WTC11 (cell line): ENCODE data around the gene NDUFV3. TPM values are rescaled to one million over a fixed set of nuclear protein-coding genes. Genes with fewer than 3 reads are reported as not detected.

Experiments used
- ATAC-seq: fragments of 200-7000 bp; cut with Tn5 transposase; 2 replicates; pipeline ENCODE4 v1.10.0; 2021; ENCODE audit warnings: mild to moderate bottlenecking, moderate library complexity
- CTCF ChIA-PET: fragments of 300-600 bp; sonication (Branson Sonifier 250); formaldehyde crosslinking; loops from one replicate; lab custom pipeline; 2021; ENCODE audit warnings: antibody characterized with exemption; lab: Charles Lee
- POLR2A ChIA-PET: fragments of 350-600 bp; sonication (Branson Sonifier 250); formaldehyde crosslinking; loops from one replicate; lab custom pipeline; 2021; ENCODE audit warnings: antibody characterized with exemption; lab: Charles Lee
- DNase-seq: peaks from one replicate; pipeline ENCODE4 v3.0.0; 2021; ENCODE audit warnings: low spot score
- H3K27ac Mint-ChIP-seq: 2 replicates; pipeline ENCODE4 v1.8.0; 2021; ENCODE audit warnings: mixed read lengths
- H3K27me3 Mint-ChIP-seq: 2 replicates; pipeline ENCODE4 v1.8.0; 2021; ENCODE audit warnings: low read depth, mild to moderate bottlenecking, moderate library complexity, mixed read lengths
- H3K36me3 Mint-ChIP-seq: 2 replicates; pipeline ENCODE4 v1.8.0; 2021; ENCODE audit warnings: mixed read lengths
- H3K4me1 Mint-ChIP-seq: 2 replicates; pipeline ENCODE4 v1.8.0; 2022; ENCODE audit warnings: mixed read lengths
- H3K4me3 Mint-ChIP-seq: 2 replicates; pipeline ENCODE4 v1.8.0; 2021; ENCODE audit warnings: mild to moderate bottlenecking, moderate library complexity, mixed read lengths
- H3K9me3 Mint-ChIP-seq: 2 replicates; pipeline ENCODE4 v1.8.0; 2021; ENCODE audit warnings: mixed read lengths
- CREB1 ChIP-seq: sonication (generic); formaldehyde crosslinking; IDR thresholded peaks from 2 replicates; pipeline ENCODE4 v1.8.0; 2023; ENCODE audit warnings: mild to moderate bottlenecking, missing genetic modification reagents
- ETV6 ChIP-seq: sonication (generic); formaldehyde crosslinking; IDR thresholded peaks from 2 replicates; pipeline ENCODE4 v1.8.1; 2022; ENCODE audit warnings: mild to moderate bottlenecking, missing genetic modification reagents
- FOXJ3 ChIP-seq: sonication (generic); formaldehyde crosslinking; IDR thresholded peaks from 2 replicates; pipeline ENCODE4 v1.9.0; 2021; ENCODE audit warnings: missing genetic modification reagents, mild to moderate bottlenecking, borderline replicate concordance
- GRHL2 ChIP-seq: fragments of 250-450 bp; sonication (Bioruptor Pico); IDR thresholded peaks from 2 replicates; pipeline ENCODE4 v1.8.0; 2022; ENCODE audit warnings: mild to moderate bottlenecking, moderate library complexity; ENCODE audit not compliant: insufficient replicate concordance, severe bottlenecking
- IRF2 ChIP-seq: sonication (generic); formaldehyde crosslinking; IDR thresholded peaks from 2 replicates; pipeline ENCODE4 v1.8.0; 2022; ENCODE audit warnings: low read depth, missing genetic modification reagents, borderline replicate concordance
- KAT7 ChIP-seq: sonication (generic); formaldehyde crosslinking; IDR thresholded peaks from 2 replicates; pipeline ENCODE4 v1.8.1; 2023; ENCODE audit warnings: missing genetic modification reagents, mild to moderate bottlenecking, borderline replicate concordance
- NFATC4 ChIP-seq: fragments of 250-450 bp; sonication (Bioruptor Pico); IDR thresholded peaks from 2 replicates; pipeline ENCODE4 v1.9.0; 2021; ENCODE audit warnings: mild to moderate bottlenecking
- NR3C1 ChIP-seq: sonication (generic); formaldehyde crosslinking; conservative IDR thresholded peaks from 2 replicates; pipeline ENCODE4 v1.8.1; 2023; ENCODE audit warnings: low read depth, mild to moderate bottlenecking, missing genetic modification reagents
- RELA ChIP-seq: sonication (generic); formaldehyde crosslinking; IDR thresholded peaks from 2 replicates; pipeline ENCODE4 v1.8.1; 2022; ENCODE audit warnings: missing genetic modification reagents, mild to moderate bottlenecking, borderline replicate concordance
- SMAD3 ChIP-seq: sonication (generic); formaldehyde crosslinking; IDR thresholded peaks from 2 replicates; pipeline ENCODE4 v1.8.0; 2022; ENCODE audit warnings: missing genetic modification reagents, mild to moderate bottlenecking, borderline replicate concordance
- TP53 ChIP-seq: sonication (generic); formaldehyde crosslinking; IDR thresholded peaks from 2 replicates; pipeline ENCODE4 v1.8.1; 2023; ENCODE audit warnings: mild to moderate bottlenecking, missing genetic modification reagents
- ZNF121 ChIP-seq: sonication (generic); formaldehyde crosslinking; IDR thresholded peaks from 2 replicates; pipeline ENCODE4 v1.8.0; 2023; ENCODE audit warnings: missing genetic modification reagents
- ZNF396 ChIP-seq: fragments of 250-450 bp; sonication (Bioruptor Pico); IDR thresholded peaks from 2 replicates; pipeline ENCODE4 v1.8.0; 2021; ENCODE audit warnings: mild to moderate bottlenecking, moderate library complexity, borderline replicate concordance
- total RNA-seq: library from RNA; stranded (reverse); gene quantifications from 3 replicates; pipeline ENCODE4 v1.2.3, GENCODE V29; 2021
- TF ChIP-seq, protein P1 (sequence below): fragments of 250-450 bp; sonication (Bioruptor Pico); IDR thresholded peaks from 2 replicates; pipeline ENCODE4 v1.9.0; 2021; ENCODE audit warnings: mild to moderate bottlenecking
- TF ChIP-seq, protein P2 (sequence below): sonication (generic); formaldehyde crosslinking; IDR thresholded peaks from 2 replicates; pipeline ENCODE4 v1.8.1; 2023; ENCODE audit warnings: mild to moderate bottlenecking, missing genetic modification reagents
- TF ChIP-seq, protein P3 (sequence below): sonication (generic); formaldehyde crosslinking; IDR thresholded peaks from 2 replicates; pipeline ENCODE4 v1.8.1; 2023; ENCODE audit warnings: mild to moderate bottlenecking, missing genetic modification reagents, moderate library complexity
- TF ChIP-seq, protein P4 (sequence below): sonication (generic); formaldehyde crosslinking; IDR thresholded peaks from 2 replicates; pipeline ENCODE4 v1.8.0; 2023; ENCODE audit warnings: missing genetic modification reagents, mild to moderate bottlenecking, borderline replicate concordance
- TF ChIP-seq, protein P5 (sequence below): sonication (generic); formaldehyde crosslinking; IDR thresholded peaks from 2 replicates; pipeline ENCODE4 v1.8.0; 2022; ENCODE audit warnings: missing genetic modification reagents
- TF ChIP-seq, protein P6 (sequence below): sonication (generic); formaldehyde crosslinking; IDR thresholded peaks from 2 replicates; pipeline ENCODE4 v1.8.1; 2023; ENCODE audit warnings: mild to moderate bottlenecking, missing genetic modification reagents
- TF ChIP-seq, protein P7 (sequence below): sonication (generic); formaldehyde crosslinking; IDR thresholded peaks from 2 replicates; pipeline ENCODE4 v1.8.0; 2022; ENCODE audit warnings: mild to moderate bottlenecking, missing genetic modification reagents

NDUFV3 gene
- total RNA-seq, 1 experiment from 2014 or later = 28.5 TPM

DNA sequence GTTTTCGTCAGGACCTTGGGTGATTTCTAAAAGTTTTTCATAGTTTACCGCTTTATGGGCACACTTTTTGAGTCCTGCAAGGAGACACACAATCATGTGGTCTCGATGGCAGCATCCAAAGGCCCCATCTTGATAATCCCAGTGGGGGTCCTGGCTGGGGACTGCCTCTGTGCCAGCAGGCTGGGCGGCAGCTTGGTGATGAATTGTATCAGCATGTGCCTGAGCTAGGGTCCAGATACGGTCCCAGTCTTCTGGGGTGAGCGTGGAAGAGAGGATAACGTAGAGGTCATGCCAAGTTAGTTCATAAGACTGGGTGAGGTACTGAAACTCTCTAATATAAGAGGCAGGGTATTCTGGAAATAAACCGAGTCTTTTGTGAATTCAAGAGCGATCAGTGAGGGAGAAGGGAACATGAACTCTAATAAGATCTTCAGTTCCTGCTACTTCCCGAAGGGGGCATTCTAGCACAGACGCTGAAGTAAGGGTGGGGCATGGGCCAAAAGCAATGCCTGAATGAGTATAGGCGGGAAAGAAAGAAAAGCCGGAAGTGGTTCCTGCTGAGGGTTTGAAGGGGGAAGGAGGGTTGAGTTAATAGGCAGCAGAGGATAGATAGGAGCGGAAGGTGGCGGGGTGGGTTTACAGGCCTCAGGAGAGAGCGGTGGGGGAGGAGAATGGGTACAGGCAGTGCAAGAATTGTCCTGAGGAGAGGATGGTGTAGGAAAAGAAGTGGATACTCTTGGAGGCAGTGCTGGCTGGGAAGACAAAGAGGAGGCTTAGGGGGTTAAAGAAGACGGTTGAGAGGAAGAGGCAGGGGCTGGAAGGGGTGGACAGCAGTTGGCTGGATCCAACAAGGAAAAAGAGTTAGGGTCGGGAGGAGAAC is 30.7 kb downstream of the NDUFV3 start:
- H3K27me3 Mint-ChIP-seq = no peaks in the 10 kb centered on the region
- H3K4me1 Mint-ChIP-seq = peaks cover 44% of the 10 kb centered on the region
- ATAC-seq (peak; percentile 93), DNase-seq (peak; percentile 84)
- peak overlapping the region; percentile 66 for H3K4me3 Mint-ChIP-seq
- H3K36me3 Mint-ChIP-seq = peaks cover 4% of the 10 kb centered on the region
- H3K27ac Mint-ChIP-seq = peak overlapping the region; percentile 99
- ChIA-PET POLR2A (no interaction called here), CTCF (interaction anchor here (0.6 to 1.1 kb wide), 6 partner anchors 33 to 69 kb away, joined by 3 to 4 read pairs (median 3); partner anchors contain the start of gene PKNOX1)
- no peaks in the 10 kb centered on the region for H3K9me3 Mint-ChIP-seq
- TF ChIP-seq, protein P1, sequence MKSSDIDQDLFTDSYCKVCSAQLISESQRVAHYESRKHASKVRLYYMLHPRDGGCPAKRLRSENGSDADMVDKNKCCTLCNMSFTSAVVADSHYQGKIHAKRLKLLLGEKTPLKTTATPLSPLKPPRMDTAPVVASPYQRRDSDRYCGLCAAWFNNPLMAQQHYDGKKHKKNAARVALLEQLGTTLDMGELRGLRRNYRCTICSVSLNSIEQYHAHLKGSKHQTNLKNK = no peak
- no peak for TF ChIP-seq RELA (CRISPR knock-in tag)
- no peak for TF ChIP-seq ZNF396
- TF ChIP-seq, protein P2, sequence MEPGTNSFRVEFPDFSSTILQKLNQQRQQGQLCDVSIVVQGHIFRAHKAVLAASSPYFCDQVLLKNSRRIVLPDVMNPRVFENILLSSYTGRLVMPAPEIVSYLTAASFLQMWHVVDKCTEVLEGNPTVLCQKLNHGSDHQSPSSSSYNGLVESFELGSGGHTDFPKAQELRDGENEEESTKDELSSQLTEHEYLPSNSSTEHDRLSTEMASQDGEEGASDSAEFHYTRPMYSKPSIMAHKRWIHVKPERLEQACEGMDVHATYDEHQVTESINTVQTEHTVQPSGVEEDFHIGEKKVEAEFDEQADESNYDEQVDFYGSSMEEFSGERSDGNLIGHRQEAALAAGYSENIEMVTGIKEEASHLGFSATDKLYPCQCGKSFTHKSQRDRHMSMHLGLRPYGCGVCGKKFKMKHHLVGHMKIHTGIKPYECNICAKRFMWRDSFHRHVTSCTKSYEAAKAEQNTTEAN (CRISPR knock-in tag) = peak; percentile 69; the same call in 1 of the 2 replicates
- TF ChIP-seq, protein P3, sequence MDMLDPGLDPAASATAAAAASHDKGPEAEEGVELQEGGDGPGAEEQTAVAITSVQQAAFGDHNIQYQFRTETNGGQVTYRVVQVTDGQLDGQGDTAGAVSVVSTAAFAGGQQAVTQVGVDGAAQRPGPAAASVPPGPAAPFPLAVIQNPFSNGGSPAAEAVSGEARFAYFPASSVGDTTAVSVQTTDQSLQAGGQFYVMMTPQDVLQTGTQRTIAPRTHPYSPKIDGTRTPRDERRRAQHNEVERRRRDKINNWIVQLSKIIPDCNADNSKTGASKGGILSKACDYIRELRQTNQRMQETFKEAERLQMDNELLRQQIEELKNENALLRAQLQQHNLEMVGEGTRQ (CRISPR knock-in tag) = no peak
- TF ChIP-seq GRHL2 (CRISPR knock-in tag) = no peak
- TF ChIP-seq TP53 (CRISPR knock-in tag) = no peak
- no peak for TF ChIP-seq FOXJ3 (CRISPR knock-in tag)
- peak; percentile 91 for TF ChIP-seq ETV6 (CRISPR knock-in tag)
- no peak for TF ChIP-seq NR3C1 (CRISPR knock-in tag)
- no peak for TF ChIP-seq KAT7 (CRISPR knock-in tag)
- TF ChIP-seq, protein P4, sequence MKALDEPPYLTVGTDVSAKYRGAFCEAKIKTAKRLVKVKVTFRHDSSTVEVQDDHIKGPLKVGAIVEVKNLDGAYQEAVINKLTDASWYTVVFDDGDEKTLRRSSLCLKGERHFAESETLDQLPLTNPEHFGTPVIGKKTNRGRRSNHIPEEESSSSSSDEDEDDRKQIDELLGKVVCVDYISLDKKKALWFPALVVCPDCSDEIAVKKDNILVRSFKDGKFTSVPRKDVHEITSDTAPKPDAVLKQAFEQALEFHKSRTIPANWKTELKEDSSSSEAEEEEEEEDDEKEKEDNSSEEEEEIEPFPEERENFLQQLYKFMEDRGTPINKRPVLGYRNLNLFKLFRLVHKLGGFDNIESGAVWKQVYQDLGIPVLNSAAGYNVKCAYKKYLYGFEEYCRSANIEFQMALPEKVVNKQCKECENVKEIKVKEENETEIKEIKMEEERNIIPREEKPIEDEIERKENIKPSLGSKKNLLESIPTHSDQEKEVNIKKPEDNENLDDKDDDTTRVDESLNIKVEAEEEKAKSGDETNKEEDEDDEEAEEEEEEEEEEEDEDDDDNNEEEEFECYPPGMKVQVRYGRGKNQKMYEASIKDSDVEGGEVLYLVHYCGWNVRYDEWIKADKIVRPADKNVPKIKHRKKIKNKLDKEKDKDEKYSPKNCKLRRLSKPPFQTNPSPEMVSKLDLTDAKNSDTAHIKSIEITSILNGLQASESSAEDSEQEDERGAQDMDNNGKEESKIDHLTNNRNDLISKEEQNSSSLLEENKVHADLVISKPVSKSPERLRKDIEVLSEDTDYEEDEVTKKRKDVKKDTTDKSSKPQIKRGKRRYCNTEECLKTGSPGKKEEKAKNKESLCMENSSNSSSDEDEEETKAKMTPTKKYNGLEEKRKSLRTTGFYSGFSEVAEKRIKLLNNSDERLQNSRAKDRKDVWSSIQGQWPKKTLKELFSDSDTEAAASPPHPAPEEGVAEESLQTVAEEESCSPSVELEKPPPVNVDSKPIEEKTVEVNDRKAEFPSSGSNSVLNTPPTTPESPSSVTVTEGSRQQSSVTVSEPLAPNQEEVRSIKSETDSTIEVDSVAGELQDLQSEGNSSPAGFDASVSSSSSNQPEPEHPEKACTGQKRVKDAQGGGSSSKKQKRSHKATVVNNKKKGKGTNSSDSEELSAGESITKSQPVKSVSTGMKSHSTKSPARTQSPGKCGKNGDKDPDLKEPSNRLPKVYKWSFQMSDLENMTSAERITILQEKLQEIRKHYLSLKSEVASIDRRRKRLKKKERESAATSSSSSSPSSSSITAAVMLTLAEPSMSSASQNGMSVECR (CRISPR knock-in tag) = no peak
- TF ChIP-seq, protein P5, sequence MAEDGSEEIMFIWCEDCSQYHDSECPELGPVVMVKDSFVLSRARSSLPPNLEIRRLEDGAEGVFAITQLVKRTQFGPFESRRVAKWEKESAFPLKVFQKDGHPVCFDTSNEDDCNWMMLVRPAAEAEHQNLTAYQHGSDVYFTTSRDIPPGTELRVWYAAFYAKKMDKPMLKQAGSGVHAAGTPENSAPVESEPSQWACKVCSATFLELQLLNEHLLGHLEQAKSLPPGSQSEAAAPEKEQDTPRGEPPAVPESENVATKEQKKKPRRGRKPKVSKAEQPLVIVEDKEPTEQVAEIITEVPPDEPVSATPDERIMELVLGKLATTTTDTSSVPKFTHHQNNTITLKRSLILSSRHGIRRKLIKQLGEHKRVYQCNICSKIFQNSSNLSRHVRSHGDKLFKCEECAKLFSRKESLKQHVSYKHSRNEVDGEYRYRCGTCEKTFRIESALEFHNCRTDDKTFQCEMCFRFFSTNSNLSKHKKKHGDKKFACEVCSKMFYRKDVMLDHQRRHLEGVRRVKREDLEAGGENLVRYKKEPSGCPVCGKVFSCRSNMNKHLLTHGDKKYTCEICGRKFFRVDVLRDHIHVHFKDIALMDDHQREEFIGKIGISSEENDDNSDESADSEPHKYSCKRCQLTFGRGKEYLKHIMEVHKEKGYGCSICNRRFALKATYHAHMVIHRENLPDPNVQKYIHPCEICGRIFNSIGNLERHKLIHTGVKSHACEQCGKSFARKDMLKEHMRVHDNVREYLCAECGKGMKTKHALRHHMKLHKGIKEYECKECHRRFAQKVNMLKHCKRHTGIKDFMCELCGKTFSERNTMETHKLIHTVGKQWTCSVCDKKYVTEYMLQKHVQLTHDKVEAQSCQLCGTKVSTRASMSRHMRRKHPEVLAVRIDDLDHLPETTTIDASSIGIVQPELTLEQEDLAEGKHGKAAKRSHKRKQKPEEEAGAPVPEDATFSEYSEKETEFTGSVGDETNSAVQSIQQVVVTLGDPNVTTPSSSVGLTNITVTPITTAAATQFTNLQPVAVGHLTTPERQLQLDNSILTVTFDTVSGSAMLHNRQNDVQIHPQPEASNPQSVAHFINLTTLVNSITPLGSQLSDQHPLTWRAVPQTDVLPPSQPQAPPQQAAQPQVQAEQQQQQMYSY (CRISPR knock-in tag) = peak; percentile 63; the same call in 1 of the 2 replicates
- no peak for TF ChIP-seq IRF2 (CRISPR knock-in tag)
- TF ChIP-seq, protein P6, sequence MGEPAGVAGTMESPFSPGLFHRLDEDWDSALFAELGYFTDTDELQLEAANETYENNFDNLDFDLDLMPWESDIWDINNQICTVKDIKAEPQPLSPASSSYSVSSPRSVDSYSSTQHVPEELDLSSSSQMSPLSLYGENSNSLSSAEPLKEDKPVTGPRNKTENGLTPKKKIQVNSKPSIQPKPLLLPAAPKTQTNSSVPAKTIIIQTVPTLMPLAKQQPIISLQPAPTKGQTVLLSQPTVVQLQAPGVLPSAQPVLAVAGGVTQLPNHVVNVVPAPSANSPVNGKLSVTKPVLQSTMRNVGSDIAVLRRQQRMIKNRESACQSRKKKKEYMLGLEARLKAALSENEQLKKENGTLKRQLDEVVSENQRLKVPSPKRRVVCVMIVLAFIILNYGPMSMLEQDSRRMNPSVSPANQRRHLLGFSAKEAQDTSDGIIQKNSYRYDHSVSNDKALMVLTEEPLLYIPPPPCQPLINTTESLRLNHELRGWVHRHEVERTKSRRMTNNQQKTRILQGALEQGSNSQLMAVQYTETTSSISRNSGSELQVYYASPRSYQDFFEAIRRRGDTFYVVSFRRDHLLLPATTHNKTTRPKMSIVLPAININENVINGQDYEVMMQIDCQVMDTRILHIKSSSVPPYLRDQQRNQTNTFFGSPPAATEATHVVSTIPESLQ = no peak
- no peak for TF ChIP-seq CREB1
- TF ChIP-seq SMAD3 (CRISPR knock-in tag) = no peak
- no peak for TF ChIP-seq NFATC4 (CRISPR knock-in tag)
- TF ChIP-seq, protein P7, sequence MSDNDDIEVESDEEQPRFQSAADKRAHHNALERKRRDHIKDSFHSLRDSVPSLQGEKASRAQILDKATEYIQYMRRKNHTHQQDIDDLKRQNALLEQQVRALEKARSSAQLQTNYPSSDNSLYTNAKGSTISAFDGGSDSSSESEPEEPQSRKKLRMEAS = peak; percentile 71
- TF ChIP-seq ZNF121 (CRISPR knock-in tag) = no peak
